ENCODE measurements around the gene JMJD1C.

- no peak for TF ChIP-seq POLR2A (IDR thresholded peaks at IDR 0.05)
- no peak for TF ChIP-seq CTCF (IDR thresholded peaks at IDR 0.05)
Observed at GRCh38 chr10:63467841-63468240, 2.1 kb upstream of the JMJD1C start.
